DOHH2 (cell line): ENCODE results near the gene KDR.

Experiments used
- H3F3A ChIP-seq: fragments of 200-600 bp; sonication (generic), shearing (Covaris generic); 2 replicates; pipeline ENCODE4 v1.6.0; 2016; ENCODE audit warnings: antibody characterized with exemption, mild to moderate bottlenecking; ENCODE audit not compliant: control insufficient read depth, insufficient read depth
- H3K27ac ChIP-seq: fragments of 200-600 bp; sonication (generic); 2 replicates; pipeline ENCODE4 v1.5.1; 2014; ENCODE audit warnings: low read depth, mild to moderate bottlenecking, low read length, moderate library complexity
- H3K27me3 ChIP-seq: fragments of 200-600 bp; sonication (generic); 2 replicates; pipeline ENCODE4 v1.6.1; 2014; ENCODE audit warnings: mild to moderate bottlenecking, low read length, mixed read lengths; ENCODE audit not compliant: control insufficient read depth
- H3K36me3 ChIP-seq: fragments of 200-600 bp; sonication (generic); 2 replicates; pipeline ENCODE4 v1.6.1; 2014; ENCODE audit warnings: mild to moderate bottlenecking, low read length, moderate library complexity, mixed read lengths; ENCODE audit not compliant: control insufficient read depth
- H3K4me1 ChIP-seq: fragments of 200-600 bp; sonication (generic); 2 replicates; pipeline ENCODE4 v1.6.1; 2014; ENCODE audit warnings: mild to moderate bottlenecking, low read length, mixed read lengths; ENCODE audit not compliant: control insufficient read depth
- H3K4me2 ChIP-seq: fragments of 200-600 bp; sonication (generic); 2 replicates; pipeline ENCODE4 v1.6.0; 2014; ENCODE audit warnings: mild to moderate bottlenecking, low read length, moderate library complexity
- H3K4me3 ChIP-seq: fragments of 200-600 bp; sonication (generic); 2 replicates; pipeline ENCODE4 v1.5.1; 2014; ENCODE audit warnings: mild to moderate bottlenecking, low read length, mixed read lengths
- H3K79me2 ChIP-seq: fragments of 200-600 bp; sonication (generic); 2 replicates; pipeline ENCODE4 v1.6.1; 2014; ENCODE audit warnings: mild to moderate bottlenecking, low read length, mixed read lengths; ENCODE audit not compliant: control insufficient read depth
- H3K9me2 ChIP-seq: fragments of 200-600 bp; sonication (generic); replicated peaks from 2 replicates; pipeline ENCODE4 v1.6.1; 2014; ENCODE audit warnings: mild to moderate bottlenecking, low read length, mixed read lengths; ENCODE audit not compliant: control insufficient read depth
- H3K9me3 ChIP-seq: fragments of 200-600 bp; sonication (generic); 2 replicates; pipeline ENCODE4 v1.6.1; 2014; ENCODE audit warnings: antibody characterized with exemption, low read length, mixed read lengths; ENCODE audit not compliant: control insufficient read depth, insufficient read depth
- H4K20me1 ChIP-seq: fragments of 200-600 bp; sonication (generic); 2 replicates; pipeline ENCODE4 v1.6.0; 2014; ENCODE audit warnings: low read depth, mild to moderate bottlenecking, antibody characterized with exemption, low read length, moderate library complexity; ENCODE audit not compliant: control insufficient read depth, insufficient read depth
- EZH2phosphoT487 ChIP-seq: fragments of 200-600 bp; sonication (generic); IDR thresholded peaks from 2 replicates; pipeline ENCODE4 v1.6.1; 2017; ENCODE audit warnings: borderline replicate concordance, mild to moderate bottlenecking, antibody characterized with exemption, low read length, moderate library complexity, mixed read lengths
- TF ChIP-seq, protein P1 (sequence below): fragments of 200-600 bp; sonication (generic); IDR thresholded peaks from one replicate; pipeline ENCODE4 v1.5.1; 2014; ENCODE audit warnings: antibody characterized with exemption, mild to moderate bottlenecking, low read depth, low read length; ENCODE audit not compliant: poor library complexity, severe bottlenecking

The KDR gene

DNA sequence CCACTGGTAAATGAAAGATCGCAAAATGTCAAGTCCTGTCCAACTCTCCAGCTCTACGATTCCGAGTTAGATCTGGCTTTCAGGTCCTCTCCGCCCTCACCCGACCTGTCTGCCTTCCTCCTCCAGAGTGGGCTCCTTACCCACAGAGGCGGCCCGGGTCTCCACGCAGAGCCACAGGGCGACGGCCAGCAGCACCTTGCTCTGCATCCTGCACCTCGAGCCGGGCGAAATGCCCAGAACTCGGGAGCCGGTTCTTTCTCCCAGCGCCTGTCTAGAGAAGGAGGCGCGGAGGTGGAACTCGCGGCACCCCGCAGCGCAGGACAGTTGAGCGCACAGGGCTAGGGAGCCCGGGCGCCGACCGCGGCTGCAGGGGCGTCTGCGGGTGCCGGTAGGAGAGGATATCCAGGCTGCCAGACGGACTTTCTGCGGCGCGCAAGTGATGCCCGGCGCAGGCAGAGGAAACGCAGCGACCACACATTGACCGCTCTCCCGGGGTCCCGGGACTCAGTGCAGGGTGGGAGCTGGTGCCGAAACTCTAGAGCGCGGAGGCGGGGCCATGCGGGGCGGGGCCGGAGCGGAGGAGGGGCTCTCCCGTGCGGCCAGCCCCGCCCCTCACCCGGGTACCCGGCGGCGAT, at the start of gene KDR:
Gene KDR (minus strand): TSS at position 509 of the 635 bp plus-strand sequence. CDS start 302 bp downstream, at position 207.
- H3K27ac ChIP-seq = no peak within 1 kb of the TSS
- no peak within 1 kb of the TSS for H3K4me3 ChIP-seq
- no peaks in the 10 kb centered on the region for H3K79me2 ChIP-seq
- H3K9me3 ChIP-seq = no peaks in the 10 kb centered on the region; the same call in 1 of the 2 replicates
- H3K4me2 ChIP-seq = no peak within 1 kb of the TSS
- H3K9me2 ChIP-seq = no peaks in the 10 kb centered on the region
- no peaks in the 10 kb centered on the region for H3K36me3 ChIP-seq
- no peaks in the 10 kb centered on the region for H3F3A ChIP-seq
- H4K20me1 ChIP-seq = no peaks in the 10 kb centered on the region
- TF ChIP-seq, protein P1, sequence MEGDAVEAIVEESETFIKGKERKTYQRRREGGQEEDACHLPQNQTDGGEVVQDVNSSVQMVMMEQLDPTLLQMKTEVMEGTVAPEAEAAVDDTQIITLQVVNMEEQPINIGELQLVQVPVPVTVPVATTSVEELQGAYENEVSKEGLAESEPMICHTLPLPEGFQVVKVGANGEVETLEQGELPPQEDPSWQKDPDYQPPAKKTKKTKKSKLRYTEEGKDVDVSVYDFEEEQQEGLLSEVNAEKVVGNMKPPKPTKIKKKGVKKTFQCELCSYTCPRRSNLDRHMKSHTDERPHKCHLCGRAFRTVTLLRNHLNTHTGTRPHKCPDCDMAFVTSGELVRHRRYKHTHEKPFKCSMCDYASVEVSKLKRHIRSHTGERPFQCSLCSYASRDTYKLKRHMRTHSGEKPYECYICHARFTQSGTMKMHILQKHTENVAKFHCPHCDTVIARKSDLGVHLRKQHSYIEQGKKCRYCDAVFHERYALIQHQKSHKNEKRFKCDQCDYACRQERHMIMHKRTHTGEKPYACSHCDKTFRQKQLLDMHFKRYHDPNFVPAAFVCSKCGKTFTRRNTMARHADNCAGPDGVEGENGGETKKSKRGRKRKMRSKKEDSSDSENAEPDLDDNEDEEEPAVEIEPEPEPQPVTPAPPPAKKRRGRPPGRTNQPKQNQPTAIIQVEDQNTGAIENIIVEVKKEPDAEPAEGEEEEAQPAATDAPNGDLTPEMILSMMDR = no peak
- TF ChIP-seq EZH2phosphoT487 = no peak
- H3K4me1 ChIP-seq = no peaks in the 10 kb centered on the region
- H3K27me3 ChIP-seq = no peaks in the 10 kb centered on the region

DNA sequence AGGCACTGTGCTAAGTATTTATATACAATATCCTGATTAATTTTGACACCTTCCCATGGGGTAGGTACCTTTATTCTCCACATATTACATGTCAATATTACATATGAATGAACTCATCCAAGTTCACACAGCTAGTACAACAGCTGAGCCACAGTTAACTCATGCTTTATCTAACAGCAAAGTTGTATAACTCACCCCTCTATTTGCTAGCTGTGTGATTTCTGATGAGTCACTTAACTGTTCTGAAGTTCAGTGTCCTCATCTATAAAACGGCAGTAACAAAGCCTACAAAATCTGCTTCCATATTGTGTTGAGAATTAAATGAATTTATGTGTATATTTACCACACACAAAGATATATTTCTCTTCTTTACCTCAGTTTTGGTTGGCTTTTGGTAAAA, 48.2 kb upstream of the KDR start:
- no peaks in the 10 kb centered on the region for H4K20me1 ChIP-seq
- H3K4me3 ChIP-seq = no peak overlapping the region
- H3K9me3 ChIP-seq = no peaks in the 10 kb centered on the region
- H3K4me1 ChIP-seq = peaks cover 3% of the 10 kb centered on the region; the same call in 1 of the 2 replicates
- no peaks in the 10 kb centered on the region for H3K27me3 ChIP-seq
- no peaks in the 10 kb centered on the region for H3K79me2 ChIP-seq
- no peaks in the 10 kb centered on the region for H3F3A ChIP-seq
- no peak overlapping the region for H3K27ac ChIP-seq
- no peaks in the 10 kb centered on the region for H3K36me3 ChIP-seq
- H3K4me2 ChIP-seq = no peak overlapping the region
- TF ChIP-seq, protein P1 = no peak
- TF ChIP-seq EZH2phosphoT487 = no peak
- no peaks in the 10 kb centered on the region for H3K9me2 ChIP-seq

DNA sequence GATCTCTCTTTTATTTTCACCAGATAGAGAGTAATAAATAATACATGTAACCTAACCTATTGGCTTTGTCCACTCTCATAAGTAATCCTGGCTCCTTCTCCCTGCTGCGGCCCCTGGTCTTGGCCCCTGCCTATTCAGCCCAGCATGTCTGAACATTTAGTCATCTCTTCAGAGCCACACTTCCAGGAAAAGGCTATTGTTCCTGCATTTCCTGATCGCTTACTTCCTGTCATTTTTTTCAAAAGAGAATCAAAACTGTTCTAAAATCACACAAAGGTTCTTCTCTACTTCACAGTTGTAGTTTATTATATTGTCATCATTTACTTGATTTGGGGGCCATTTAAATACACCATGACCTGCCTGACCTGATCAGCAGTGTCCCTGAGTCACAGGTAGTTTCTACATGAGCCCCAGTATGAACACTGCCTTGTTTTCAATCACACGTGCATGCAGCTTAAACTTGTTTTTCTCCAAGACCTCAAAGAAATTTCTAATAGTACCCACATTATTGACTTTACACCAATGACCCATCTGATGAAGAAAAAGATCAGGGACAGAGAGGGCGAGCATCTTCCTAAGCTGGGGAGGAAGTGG, 47.4 kb upstream of the KDR start:
- no peaks in the 10 kb centered on the region for H4K20me1 ChIP-seq
- H3K27ac ChIP-seq = no peak overlapping the region
- H3K27me3 ChIP-seq = no peaks in the 10 kb centered on the region
- H3K4me2 ChIP-seq = no peak overlapping the region
- H3K4me1 ChIP-seq = peaks cover 3% of the 10 kb centered on the region; the same call in 1 of the 2 replicates
- no peaks in the 10 kb centered on the region for H3K36me3 ChIP-seq
- no peak for TF ChIP-seq EZH2phosphoT487
- TF ChIP-seq, protein P1 = no peak
- H3K9me2 ChIP-seq = no peaks in the 10 kb centered on the region
- no peaks in the 10 kb centered on the region for H3K9me3 ChIP-seq
- H3F3A ChIP-seq = no peaks in the 10 kb centered on the region
- H3K4me3 ChIP-seq = no peak overlapping the region
- no peaks in the 10 kb centered on the region for H3K79me2 ChIP-seq
